HFFc6 (cell line): ENCODE results near the gene CELF5. TPM values are rescaled to one million over a fixed set of nuclear protein-coding genes. Genes with fewer than 3 reads are reported as not detected.

ENCODE experiments used
- DNase-seq: peaks from one replicate; pipeline ENCODE4 v3.0.0-alpha.2; 2018
- H3K27ac Mint-ChIP-seq: 2 replicates; pipeline ENCODE4 v1.8.0; 2020; ENCODE audit warnings: mild to moderate bottlenecking, mixed read lengths
- H3K27me3 Mint-ChIP-seq: 2 replicates; pipeline ENCODE4 v1.8.0; 2021; ENCODE audit warnings: mild to moderate bottlenecking, moderate library complexity, mixed read lengths; ENCODE audit not compliant: insufficient read depth
- H3K36me3 Mint-ChIP-seq: 2 replicates; pipeline ENCODE4 v1.8.0; 2021; ENCODE audit warnings: low read depth, mixed read lengths
- H3K4me1 Mint-ChIP-seq: 2 replicates; pipeline ENCODE4 v1.8.0; 2020; ENCODE audit warnings: low read depth, mixed read lengths
- H3K4me3 Mint-ChIP-seq: 2 replicates; pipeline ENCODE4 v1.8.0; 2020; ENCODE audit warnings: mild to moderate bottlenecking, moderate library complexity, mixed read lengths
- H3K9me3 Mint-ChIP-seq: 2 replicates; pipeline ENCODE4 v1.8.0; 2020; ENCODE audit warnings: mild to moderate bottlenecking, mixed read lengths
- total RNA-seq, 6 experiments: library from RNA; stranded (reverse); fragmentation: NEBNext Ultra II Directional; extraction: Animal tissue kit (Norgen Biotek cat#: 25700); gene quantifications; 2 replicates in 1 of 6; 3 replicates in 5 of 6; pipeline ENCODE4 v1.2.3, GENCODE V29; 2021
- TF ChIP-seq, protein P1 (sequence below): fragments of 200-600 bp; sonication (generic); IDR thresholded peaks from 2 replicates; pipeline ENCODE4 v1.5.0; 2021; ENCODE audit warnings: antibody characterized with exemption, mild to moderate bottlenecking

CELF5 gene
- total RNA-seq, 6 experiments from 2014 or later = 0.20 to 0.46 (median 0.30) TPM; not detected in 3

- H3K4me3 Mint-ChIP-seq = no peak overlapping the region
- DNase-seq = no peak
- no peaks in the 10 kb centered on the region for H3K36me3 Mint-ChIP-seq
- no peaks in the 10 kb centered on the region for H3K9me3 Mint-ChIP-seq
- H3K4me1 Mint-ChIP-seq = no peaks in the 10 kb centered on the region
- peaks cover 32% of the 10 kb centered on the region for H3K27me3 Mint-ChIP-seq
- no peak overlapping the region for H3K27ac Mint-ChIP-seq
- TF ChIP-seq, protein P1, sequence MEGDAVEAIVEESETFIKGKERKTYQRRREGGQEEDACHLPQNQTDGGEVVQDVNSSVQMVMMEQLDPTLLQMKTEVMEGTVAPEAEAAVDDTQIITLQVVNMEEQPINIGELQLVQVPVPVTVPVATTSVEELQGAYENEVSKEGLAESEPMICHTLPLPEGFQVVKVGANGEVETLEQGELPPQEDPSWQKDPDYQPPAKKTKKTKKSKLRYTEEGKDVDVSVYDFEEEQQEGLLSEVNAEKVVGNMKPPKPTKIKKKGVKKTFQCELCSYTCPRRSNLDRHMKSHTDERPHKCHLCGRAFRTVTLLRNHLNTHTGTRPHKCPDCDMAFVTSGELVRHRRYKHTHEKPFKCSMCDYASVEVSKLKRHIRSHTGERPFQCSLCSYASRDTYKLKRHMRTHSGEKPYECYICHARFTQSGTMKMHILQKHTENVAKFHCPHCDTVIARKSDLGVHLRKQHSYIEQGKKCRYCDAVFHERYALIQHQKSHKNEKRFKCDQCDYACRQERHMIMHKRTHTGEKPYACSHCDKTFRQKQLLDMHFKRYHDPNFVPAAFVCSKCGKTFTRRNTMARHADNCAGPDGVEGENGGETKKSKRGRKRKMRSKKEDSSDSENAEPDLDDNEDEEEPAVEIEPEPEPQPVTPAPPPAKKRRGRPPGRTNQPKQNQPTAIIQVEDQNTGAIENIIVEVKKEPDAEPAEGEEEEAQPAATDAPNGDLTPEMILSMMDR = no peak
Measured at GRCh38 chr19:3266092-3266693, 41.7 kb downstream of the CELF5 start.

DNA sequence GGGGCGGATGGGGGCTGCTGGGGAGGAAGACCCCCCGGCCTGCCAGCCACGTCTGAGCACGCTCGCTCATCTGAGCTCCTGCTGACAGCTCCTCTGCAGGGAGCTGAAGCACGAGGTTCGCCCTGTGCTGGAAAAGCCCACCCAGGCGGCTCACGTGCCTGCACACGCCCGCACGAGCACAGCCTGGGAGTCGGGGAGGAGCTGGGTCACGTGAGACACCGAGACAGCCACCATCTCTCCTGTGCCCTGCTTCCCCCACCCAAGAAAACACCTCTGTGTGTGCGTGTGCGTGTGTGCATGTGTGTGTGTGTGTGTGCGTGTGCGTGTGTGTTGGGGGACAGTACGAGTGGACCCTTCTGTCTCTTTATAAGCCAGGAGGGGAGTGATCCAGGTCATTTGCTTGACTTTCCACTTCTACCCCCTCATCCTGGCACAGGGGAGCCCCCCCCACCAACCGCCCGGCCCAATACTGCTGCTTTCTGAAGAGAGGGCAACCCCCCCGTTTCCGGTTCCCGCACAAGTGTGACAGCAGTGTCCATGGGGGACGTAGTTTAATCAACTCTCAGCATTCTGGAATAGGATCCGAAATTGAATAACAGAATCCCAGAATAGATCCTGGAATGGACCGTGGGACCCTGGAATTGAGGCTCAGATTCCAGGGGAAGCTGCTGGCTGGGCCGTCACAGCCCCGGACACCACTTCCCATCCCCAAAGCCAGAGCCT, 42.5 kb downstream of the CELF5 start:
- Mint-ChIP-seq H3K27ac (no peak overlapping the region), H3K4me1 (no peaks in the 10 kb centered on the region), H3K36me3 (no peaks in the 10 kb centered on the region), H3K9me3 (no peaks in the 10 kb centered on the region), H3K27me3 (peaks cover 40% of the 10 kb centered on the region), H3K4me3 (no peak overlapping the region)
- TF ChIP-seq, protein P1 = no peak
- DNase-seq = no peak

GRCh38 chr19:3268326-3268725, 43.9 kb downstream of the CELF5 start:
- Mint-ChIP-seq H3K27me3 (peaks cover 40% of the 10 kb centered on the region), H3K4me1 (no peaks in the 10 kb centered on the region), H3K36me3 (no peaks in the 10 kb centered on the region), H3K9me3 (peaks cover 10% of the 10 kb centered on the region), H3K4me3 (no peak overlapping the region), H3K27ac (no peak overlapping the region)
- TF ChIP-seq, protein P1 = no peak
- no peak for DNase-seq

DNA sequence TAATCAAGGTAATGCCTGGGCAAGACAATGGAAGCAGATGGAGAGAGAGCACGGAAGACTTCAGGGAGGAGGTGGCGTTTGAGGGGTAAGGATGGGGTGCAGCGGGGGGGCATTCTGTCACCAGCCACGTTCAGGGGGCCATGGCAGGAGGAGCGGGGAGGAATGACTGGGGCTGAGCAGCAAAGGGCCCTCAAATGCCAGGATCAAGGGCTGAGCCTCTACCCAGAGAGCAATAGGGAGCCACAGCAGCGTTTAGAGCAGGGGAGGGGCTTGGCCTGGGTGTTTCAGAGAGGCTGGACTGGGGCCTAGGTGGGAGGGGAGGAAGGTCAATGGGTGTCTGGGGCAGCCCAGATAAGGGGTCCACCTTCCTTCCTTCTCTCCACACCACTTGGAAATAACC, 44.3 kb downstream of the CELF5 start:
- Mint-ChIP-seq H3K36me3 (no peaks in the 10 kb centered on the region), H3K27ac (no peak overlapping the region), H3K27me3 (peaks cover 43% of the 10 kb centered on the region), H3K4me1 (no peaks in the 10 kb centered on the region), H3K9me3 (peaks cover 13% of the 10 kb centered on the region), H3K4me3 (no peak overlapping the region)
- DNase-seq = no peak
- TF ChIP-seq, protein P1 = no peak

DNA sequence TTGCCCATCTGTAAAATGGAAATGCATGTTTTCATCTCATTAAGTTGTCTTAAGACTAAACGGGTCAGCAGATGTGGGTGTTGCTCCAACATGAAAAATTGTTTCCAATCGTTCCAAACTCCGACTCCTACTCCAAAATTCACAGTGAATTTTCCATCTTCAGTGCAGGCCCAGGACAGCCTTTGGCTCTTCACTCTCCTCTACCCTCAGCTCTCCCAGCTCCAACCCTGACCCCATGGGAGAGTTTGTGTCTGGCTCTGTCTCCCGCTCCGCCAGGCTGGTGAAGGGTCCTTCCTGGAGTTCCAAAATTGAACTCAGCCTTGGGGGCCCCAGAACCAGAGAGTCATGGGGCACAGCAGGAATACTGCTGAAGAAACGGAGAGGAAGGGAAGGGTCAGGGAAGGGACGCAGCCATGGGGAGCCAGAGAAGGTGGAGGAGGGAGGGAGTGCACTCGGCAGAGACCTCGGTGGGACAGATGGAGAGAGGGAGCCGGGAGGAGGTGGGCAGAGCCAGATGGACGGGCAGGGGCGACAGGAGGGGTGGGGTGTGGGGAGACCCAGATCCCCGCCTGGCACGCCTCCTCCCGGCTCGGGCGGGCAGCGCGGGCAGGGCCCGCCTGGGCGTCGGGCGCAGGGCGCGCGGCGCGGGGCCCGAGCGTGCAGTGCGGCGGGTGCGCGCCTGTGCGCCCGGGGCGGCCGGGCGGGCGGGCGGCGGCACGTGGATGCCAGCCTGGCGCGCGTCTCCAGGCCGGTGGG, 45.6 kb downstream of the CELF5 start:
- TF ChIP-seq, protein P1 = no peak
- DNase-seq = no peak
- Mint-ChIP-seq H3K9me3 (peaks cover 13% of the 10 kb centered on the region), H3K36me3 (no peaks in the 10 kb centered on the region), H3K4me1 (peaks cover 4% of the 10 kb centered on the region; the same call in 1 of the 2 replicates), H3K4me3 (no peak overlapping the region), H3K27me3 (peaks cover 43% of the 10 kb centered on the region), H3K27ac (no peak overlapping the region)
